Measurements from ENCODE around the gene COL26A1.

DNA sequence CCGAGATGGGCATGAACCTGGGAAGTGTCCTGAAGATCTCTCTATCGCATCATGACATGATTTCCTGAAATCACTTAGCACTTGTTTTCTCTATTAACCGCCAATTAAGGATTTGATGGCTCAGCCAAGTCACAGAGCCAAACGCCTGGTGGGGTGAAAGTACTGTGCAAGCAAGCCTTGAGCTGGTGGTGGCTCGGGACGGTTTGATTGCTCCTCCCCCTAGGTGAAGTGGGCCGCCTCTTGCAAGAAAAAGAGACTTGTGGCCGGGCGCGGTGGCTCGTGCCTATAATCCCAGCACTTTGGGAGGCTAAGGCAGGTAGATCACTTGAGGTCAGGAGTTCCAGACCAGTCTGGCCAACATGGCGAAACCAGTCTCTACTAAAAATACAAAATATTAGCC, 50.3 kb downstream of the COL26A1 start:
- TF ChIP-seq SMC3 (conservative IDR thresholded peaks at IDR 0.05; ENCODE audit: poor library complexity) (no peak), CTCF (IDR thresholded peaks at IDR 0.05; ENCODE audit: poor library complexity, severe bottlenecking) (no peak), EZH2 (IDR thresholded peaks at IDR 0.05; ENCODE audit: borderline replicate concordance, insufficient read depth, low read length, poor library complexity, severe bottlenecking) (no peak), POLR2AphosphoS5 (IDR thresholded peaks at IDR 0.05) (no peak), REST (IDR thresholded peaks at IDR 0.05; ENCODE audit: borderline replicate concordance) (no peak), MXI1 (conservative IDR thresholded peaks at IDR 0.05; ENCODE audit: poor library complexity, severe bottlenecking) (no peak), RAD21 (conservative IDR thresholded peaks at IDR 0.05) (no peak), EP300 (conservative IDR thresholded peaks at IDR 0.05; ENCODE audit: poor library complexity, severe bottlenecking) (no peak), TAF1 (IDR thresholded peaks at IDR 0.05; ENCODE audit: low read depth) (no peak)

Data from neural cell (in vitro differentiated cells).